ENCODE data around the gene PPP1R15A.
"Not testable (repeated sequence)": the region's sequence is repeated elsewhere in the genome, so short reads cannot be mapped to it uniquely, and the experiment has no call there.

Gene PPP1R15A

GRCh38 chr19:48881741-48882657, 9.8 kb downstream of the PPP1R15A start:
- no peak for DNase-seq (ENCODE audit: low spot score)

- DNase-seq (ENCODE audit: low spot score): no peak
Measured at GRCh38 chr19:48883726-48884125, 11.5 kb downstream of the PPP1R15A start.

- no peak for DNase-seq (ENCODE audit: low spot score)
Measured at GRCh38 chr19:48887861-48888612, 15.8 kb downstream of the PPP1R15A start.

DNA sequence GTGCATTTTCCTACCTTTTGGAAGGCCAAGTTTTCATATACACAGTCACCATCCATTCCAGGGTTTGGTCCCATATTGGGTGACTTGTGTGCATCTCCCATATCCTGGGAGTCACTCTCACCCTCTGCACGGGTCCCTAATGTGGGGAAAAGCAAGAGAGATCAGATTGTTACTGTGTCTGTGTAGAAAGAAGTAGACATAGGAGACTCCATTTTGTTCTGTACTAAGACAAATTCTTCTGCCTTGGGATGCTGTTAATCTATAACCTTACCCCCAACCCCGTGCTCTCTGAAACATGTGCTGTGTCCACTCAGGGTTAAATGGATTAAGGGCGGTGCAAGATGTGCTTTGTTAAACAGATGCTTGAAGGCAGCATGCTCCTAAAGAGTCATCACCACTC, 17.3 kb downstream of the PPP1R15A start:
- not testable (repeated sequence) for DNase-seq (ENCODE audit: low spot score)

GRCh38 chr19:48890551-48890950, 18.3 kb downstream of the PPP1R15A start:
- DNase-seq (ENCODE audit: low spot score): no peak

DNA sequence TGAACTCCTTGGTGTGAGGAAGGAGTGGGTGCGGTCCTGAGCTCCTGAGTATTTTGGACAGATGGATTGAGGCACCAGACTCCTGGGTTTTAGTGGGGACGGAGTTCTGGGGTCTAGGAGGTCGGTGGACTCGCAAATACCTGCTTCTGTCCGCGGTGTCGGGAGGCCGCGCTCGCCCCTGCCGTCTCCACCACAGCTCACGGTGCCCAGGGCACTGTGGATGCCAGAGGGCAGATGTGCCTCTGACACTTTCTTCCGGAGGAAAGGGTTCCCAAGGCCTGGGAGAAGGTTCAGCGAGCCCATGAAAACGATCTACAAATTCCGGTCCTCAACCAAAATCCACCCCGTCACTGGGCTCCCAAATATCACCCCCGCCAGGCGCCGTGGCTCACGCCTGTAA, 23.0 kb downstream of the PPP1R15A start:
- DNase-seq (ENCODE audit: low spot score): no peak

DNA sequence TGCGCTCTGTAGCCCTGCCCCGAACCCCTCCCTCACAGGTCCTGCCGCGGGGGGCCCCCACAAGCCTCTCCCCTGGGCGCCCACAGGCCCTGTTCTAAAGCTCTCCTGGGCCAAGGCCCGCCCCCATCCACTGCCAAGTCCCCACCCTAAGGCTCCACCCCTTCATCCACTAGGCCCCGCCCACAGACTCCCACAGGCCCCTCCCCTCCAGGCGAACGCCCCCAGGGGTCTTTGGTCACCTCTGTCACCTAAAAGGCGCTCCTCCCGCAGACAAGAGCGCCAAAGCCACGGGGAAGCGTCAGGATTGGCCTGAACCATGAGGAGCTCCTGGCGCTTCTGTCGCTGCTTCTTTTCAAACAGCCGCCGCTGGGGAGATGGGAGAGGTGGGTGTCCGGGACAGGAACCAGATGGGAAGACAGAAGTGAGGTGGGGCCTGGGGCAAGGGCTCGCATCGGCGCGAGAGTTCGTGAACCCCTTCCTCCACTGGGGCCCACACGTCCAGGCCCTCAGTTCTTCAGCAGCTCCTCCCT, 24.0 kb downstream of the PPP1R15A start:
- peak; percentile 57 for DNase-seq (ENCODE audit: low spot score)

- no peak for DNase-seq (ENCODE audit: low spot score)
Measured at GRCh38 chr19:48897181-48897580, 25.0 kb downstream of the PPP1R15A start.

DNA sequence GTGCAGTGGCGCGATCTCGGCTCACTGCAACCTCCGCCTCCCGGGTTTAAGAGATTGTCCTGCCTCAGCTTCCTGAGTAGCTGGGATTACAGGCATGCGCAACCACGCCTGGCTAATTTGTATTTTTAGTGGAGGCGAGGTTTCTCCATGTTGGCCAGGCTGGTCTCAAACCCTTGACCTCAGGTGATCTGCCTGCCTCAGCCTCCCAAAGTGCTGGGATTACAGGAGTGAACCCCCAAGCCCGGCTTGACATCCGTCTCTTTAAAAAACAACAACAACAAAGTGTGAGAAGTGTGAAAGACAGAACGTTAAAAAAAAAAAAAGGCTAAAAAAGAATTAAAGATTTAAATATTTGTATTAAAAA, 27.1 kb downstream of the PPP1R15A start:
- not testable (repeated sequence) for DNase-seq (ENCODE audit: low spot score)

DNA sequence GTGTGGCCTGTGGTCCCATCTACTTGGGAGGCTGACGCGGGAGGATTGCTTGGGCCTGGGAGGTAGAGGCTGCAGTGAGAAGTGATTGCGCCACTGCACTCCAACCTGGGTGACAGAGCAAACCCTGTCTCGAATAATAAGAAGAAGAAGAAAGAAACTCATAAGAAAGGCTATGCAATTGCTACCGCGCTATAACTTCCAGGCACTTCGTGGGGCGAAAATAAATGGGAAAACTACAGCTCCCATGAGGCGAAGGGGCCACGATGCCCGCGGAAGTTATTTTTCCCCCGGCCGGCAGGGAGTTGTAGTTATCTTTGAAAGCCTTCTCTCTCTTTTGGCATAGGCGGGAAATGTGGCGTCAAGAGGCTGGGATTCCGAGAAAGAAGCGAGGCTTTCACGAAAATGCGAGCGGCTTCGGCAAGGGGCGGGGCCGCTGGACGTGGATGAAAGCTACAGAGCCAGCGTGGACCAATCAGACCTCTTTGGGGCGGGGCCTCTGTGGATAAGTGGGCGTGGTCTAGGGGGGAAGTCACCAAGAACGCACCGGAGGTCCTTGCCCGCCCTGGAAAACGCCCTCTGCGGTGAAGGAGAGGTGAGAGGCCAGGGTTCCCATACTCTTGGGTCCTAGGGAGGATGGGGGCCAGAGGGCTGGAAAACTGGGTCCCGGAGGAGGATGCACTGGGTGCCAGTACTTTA, 27.7 kb downstream of the PPP1R15A start, which contains the start of gene NUCB1:
Gene NUCB1 (plus strand): TSS at position 532 of the 696 bp plus-strand sequence. CDS start 485 bp downstream, outside the sequence.
- DNase-seq (ENCODE audit: low spot score): peak; percentile 100

DNA sequence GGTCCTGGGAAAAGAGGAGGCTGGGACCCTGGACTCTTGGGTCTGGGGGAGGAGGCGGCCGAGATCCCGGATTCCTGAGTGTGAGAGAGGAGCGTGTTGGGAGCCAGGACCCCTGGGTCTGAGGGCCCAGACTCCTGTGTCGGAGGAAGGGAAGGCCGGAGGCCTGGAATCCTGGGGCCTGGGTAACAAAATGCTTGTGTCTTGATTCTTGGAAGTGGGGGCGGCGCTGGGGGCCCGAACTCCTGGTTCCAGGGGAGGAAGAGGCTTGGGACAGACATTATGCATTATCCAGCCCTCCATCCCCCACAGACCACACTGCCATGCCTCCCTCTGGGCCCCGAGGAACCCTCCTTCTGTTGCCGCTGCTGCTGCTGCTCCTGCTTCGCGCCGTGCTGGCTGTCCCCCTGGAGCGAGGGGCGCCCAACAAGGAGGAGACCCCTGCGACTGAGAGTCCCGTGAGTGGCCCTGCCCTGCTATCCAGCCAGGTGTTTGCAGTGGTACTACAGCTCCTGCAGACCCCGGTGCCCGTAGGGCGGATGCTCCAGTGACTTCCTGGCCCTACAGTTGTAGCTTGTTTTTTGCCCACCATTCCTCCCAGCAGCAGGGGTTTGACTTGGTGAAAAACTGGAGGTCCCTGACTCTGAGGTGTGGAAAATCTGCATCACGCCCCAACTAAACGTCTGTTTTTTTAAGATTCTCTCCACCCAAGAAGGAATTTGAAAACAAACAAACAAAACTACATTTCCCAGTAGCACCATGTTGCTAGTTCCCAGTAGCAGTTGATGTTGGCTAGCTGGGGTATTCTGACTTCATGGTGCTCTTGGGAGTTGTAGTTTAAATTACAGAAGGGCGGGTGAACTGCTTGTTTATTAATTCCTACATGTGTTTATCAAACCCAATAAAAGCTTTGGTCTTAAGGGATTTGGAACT, 28.5 kb downstream of the PPP1R15A start:
- DNase-seq (ENCODE audit: low spot score): peak; percentile 67

DNA sequence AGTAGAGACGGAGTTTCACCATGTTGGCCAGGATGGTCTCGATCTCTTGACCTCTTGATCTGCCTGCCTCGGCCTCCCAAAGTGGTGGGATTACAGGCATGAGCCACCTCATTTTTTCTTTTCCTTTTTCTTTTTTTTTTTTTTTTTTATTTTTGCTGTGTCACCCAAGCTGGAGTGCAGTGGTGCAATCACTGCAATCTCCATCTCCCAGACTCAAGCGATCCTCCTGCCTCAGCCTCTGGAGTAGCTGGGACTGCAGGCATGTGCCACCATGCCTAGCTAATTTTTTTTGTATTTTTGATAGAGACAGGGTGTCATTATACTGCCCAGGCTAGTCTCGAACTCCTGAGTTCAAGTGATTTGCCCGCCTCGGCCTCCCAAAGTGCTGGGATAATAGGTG, 30.1 kb downstream of the PPP1R15A start:
- DNase-seq (ENCODE audit: low spot score): not testable (repeated sequence)

DNA sequence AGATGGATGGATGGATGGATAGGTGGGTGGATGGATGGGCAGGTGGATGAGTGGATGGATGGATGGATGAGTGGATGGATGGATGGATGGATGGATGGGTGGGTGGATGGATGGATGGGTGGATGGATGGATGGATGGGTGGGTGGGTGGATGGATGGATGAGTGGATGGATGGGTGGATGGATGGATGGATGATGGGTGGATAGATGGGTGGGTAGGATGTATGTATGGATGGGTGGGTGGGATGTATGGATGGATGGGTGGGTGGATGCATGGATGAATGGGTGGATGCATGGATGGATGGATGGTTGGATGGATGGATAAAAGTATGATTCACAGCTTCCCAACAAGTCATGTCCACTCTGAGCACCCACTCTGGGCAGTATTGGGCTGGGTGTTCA, 31.6 kb downstream of the PPP1R15A start:
- not testable (repeated sequence) for DNase-seq (ENCODE audit: low spot score)

GRCh38 chr19:48905664-48906063, 33.4 kb downstream of the PPP1R15A start:
- no peak for DNase-seq (ENCODE audit: low spot score)

GRCh38 chr19:48906324-48906723, 34.1 kb downstream of the PPP1R15A start:
- DNase-seq (ENCODE audit: low spot score): no peak

DNA sequence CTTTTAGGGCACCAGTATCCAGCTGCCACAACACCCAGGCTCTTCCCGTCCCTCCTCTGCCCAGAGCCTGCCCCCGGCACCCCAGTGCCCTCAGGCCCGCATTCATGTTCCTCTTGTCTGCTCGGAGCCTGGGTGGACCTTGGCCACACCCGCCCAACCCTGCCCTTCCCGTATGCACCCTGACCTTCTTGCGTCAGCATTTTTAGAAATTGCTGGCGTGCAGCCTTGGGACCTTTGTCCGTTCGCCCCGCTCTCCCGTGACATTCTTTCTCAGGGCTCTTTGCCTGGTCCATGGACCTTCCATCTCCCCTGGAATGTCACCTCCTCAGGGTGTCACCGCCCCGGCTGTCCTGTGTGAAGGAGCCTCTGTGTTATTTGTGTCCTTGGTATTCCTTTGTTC, 35.5 kb downstream of the PPP1R15A start:
- no peak for DNase-seq (ENCODE audit: low spot score)

DNA sequence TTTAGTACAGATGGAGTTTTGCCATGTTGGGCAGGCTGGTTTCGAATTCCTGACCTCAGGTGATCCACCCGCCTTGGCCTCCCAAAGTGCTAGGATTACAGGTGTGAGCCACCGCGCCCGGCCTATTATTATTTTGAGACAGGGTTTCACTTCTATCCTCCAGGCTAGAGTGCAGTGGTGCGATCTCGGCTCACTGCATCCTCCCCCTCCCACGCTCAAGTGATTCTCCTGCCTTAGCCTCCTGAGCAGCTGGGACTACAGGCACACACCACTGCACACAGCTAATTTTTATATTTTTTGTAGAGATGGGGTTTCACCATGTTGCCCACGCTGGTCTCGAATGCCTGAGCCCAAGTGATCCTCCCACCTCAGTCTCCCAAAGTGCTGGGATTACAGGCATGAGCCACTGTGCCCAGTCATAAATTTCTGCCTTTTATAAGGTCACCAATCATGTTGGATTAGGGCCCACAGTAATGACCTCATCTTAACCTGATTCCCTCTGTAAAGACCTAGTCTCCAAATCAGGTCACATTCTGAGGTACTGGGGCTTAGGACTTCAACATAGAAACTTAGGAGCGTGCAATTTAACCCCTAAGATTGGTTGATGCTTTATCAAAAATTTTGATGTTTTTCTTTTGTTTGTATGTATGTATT, 37.3 kb downstream of the PPP1R15A start:
- not testable (repeated sequence) for DNase-seq (ENCODE audit: low spot score)

- no peak for DNase-seq (ENCODE audit: low spot score)
Measured at GRCh38 chr19:48910803-48911202, 38.6 kb downstream of the PPP1R15A start.

DNA sequence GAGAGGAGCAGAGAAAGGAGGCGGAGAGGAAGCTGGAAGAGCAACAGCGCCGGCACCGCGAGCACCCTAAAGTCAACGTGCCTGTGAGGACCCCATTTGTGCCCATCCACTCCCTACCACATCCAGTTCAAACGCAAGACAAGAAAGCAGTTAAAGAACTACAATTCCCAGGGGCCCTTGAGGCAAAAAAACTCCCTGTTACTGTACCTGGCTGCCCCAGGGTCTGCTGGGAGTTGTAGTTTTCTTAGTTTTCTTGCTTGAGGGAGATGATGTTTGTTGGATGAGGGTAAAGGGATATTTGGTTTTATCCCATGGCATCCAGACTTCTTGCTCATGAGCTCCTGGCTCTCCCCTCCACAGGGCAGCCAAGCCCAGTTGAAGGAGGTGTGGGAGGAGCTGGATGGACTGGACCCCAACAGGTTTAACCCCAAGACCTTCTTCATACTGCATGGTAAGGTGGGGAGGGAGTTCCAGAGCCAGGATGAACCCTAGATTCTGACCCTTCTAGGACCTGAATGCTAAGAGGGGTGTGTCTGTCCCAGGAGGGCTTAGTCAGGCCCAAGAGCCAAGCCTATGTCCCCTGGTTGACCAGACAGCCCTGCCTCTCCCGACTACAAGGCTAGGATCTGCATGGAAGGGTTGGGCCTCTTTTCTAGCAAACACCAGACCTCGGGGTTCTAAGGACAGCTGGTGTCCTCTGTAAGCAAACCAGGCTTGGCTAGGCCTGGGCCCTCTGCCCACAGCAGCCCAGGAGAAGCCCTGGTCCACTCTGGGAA, 41.1 kb downstream of the PPP1R15A start:
- DNase-seq (ENCODE audit: low spot score): no peak

DNA sequence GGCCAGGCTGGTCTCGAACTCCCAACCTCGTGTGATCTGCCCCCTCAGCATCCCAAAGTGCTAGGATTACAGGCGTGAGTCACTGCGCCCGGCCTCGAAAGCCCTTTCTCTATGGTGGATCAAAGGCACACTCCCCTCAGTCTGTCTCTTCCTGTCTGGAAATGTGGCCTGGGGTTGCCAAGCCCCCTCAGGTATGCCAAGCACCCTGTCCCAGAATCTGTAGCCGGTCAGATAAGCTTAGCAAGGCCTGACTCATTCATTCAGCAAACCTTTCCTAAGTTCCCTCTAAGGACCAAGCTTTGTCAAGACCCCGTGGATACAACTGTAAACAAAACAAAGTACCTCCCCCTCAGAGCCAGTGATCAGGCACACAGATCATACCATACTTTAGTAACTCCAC, 42.0 kb downstream of the PPP1R15A start:
- no peak for DNase-seq (ENCODE audit: low spot score)
